GM19025 (cell line): Measurements from ENCODE around the gene CHST4.
"Not testable (repeated sequence)": the region's sequence is repeated elsewhere in the genome, so short reads cannot be mapped to it uniquely, and the experiment has no call there.

ENCODE experiments used
- ATAC-seq: cut with Tn5 transposase; IDR thresholded peaks from one replicate; pipeline ENCODE4 v1.9.1; 2021; ENCODE audit warnings: mild to moderate bottlenecking, low read depth, moderate library complexity; ENCODE audit not compliant: unreplicated experiment

CHST4 gene

GRCh38 chr16:71526111-71526631, at the start of gene CHST4:
Gene CHST4 (plus strand): TSS chr16:71526426. CDS start chr16:71536678, 10,252 bp downstream.
- no peak for ATAC-seq

GRCh38 chr16:71476457-71477124, 49.6 kb upstream of the CHST4 start:
- ATAC-seq: no peak

GRCh38 chr16:71479420-71479819, 46.8 kb upstream of the CHST4 start:
- ATAC-seq: no peak

GRCh38 chr16:71480956-71481355, 45.3 kb upstream of the CHST4 start:
- ATAC-seq: no peak

GRCh38 chr16:71482569-71482968, 43.7 kb upstream of the CHST4 start:
- no peak for ATAC-seq

GRCh38 chr16:71484006-71484893, 42.0 kb upstream of the CHST4 start:
- ATAC-seq: peak; percentile 90

GRCh38 chr16:71489122-71489521, 37.1 kb upstream of the CHST4 start, which contains the start of gene ZNF19:
Gene ZNF19 (minus strand): TSS chr16:71489324. CDS start chr16:71482114, 7,210 bp downstream.
- no peak for ATAC-seq

- no peak for ATAC-seq
These were observed 35.9 kb upstream of the CHST4 start for GRCh38 chr16:71490361-71490760.

- ATAC-seq: no peak
These were observed 35.2 kb upstream of the CHST4 start for GRCh38 chr16:71491054-71491453.

- no peak for ATAC-seq
These were observed 33.4 kb upstream of the CHST4 start for GRCh38 chr16:71492786-71493185.

- no peak for ATAC-seq
These were observed 33.0 kb upstream of the CHST4 start for GRCh38 chr16:71493213-71493612.

- ATAC-seq: no peak
These were observed 28.2 kb upstream of the CHST4 start for GRCh38 chr16:71498031-71498430.

GRCh38 chr16:71499775-71500364, 26.4 kb upstream of the CHST4 start:
- ATAC-seq: no peak

- ATAC-seq: no peak
These were observed 25.3 kb upstream of the CHST4 start for GRCh38 chr16:71500964-71501363.

- no peak for ATAC-seq
These were observed 24.7 kb upstream of the CHST4 start for GRCh38 chr16:71501547-71501946.

GRCh38 chr16:71504051-71504450, 22.2 kb upstream of the CHST4 start:
- ATAC-seq: not testable (repeated sequence)

GRCh38 chr16:71504901-71505300, 21.3 kb upstream of the CHST4 start:
- no peak for ATAC-seq

GRCh38 chr16:71507061-71507460, 19.2 kb upstream of the CHST4 start:
- ATAC-seq: no peak

- ATAC-seq: no peak
These were observed 12.9 kb upstream of the CHST4 start for GRCh38 chr16:71513302-71513701.

- no peak for ATAC-seq
These were observed 11.8 kb upstream of the CHST4 start for GRCh38 chr16:71514476-71514875.

GRCh38 chr16:71515026-71515425, 11.2 kb upstream of the CHST4 start:
- no peak for ATAC-seq
